Rectal smooth muscle tissue (tissue), 1 donor: ENCODE results near the gene TLE2.

ENCODE experiments used
- H3K27ac ChIP-seq: one replicate; pipeline ENCODE4 v1.7.0; 2013; ENCODE audit warnings: low read depth, low read length, inconsistent platforms
- H3K27me3 ChIP-seq: one replicate; pipeline ENCODE4 v1.7.0; 2013; ENCODE audit warnings: low read length; ENCODE audit not compliant: control insufficient read depth, insufficient read depth
- H3K36me3 ChIP-seq: one replicate; pipeline ENCODE4 v1.7.0; 2013; ENCODE audit warnings: low read length; ENCODE audit not compliant: control insufficient read depth, insufficient read depth
- H3K4me1 ChIP-seq: one replicate; pipeline ENCODE4 v1.7.0; 2013; ENCODE audit warnings: low read length; ENCODE audit not compliant: control insufficient read depth, insufficient read depth
- H3K4me3 ChIP-seq: one replicate; pipeline ENCODE4 v1.7.0; 2013; ENCODE audit warnings: low read length
- H3K9ac ChIP-seq: one replicate; pipeline ENCODE4 v1.7.0; 2013; ENCODE audit warnings: low read length

TLE2 gene

DNA sequence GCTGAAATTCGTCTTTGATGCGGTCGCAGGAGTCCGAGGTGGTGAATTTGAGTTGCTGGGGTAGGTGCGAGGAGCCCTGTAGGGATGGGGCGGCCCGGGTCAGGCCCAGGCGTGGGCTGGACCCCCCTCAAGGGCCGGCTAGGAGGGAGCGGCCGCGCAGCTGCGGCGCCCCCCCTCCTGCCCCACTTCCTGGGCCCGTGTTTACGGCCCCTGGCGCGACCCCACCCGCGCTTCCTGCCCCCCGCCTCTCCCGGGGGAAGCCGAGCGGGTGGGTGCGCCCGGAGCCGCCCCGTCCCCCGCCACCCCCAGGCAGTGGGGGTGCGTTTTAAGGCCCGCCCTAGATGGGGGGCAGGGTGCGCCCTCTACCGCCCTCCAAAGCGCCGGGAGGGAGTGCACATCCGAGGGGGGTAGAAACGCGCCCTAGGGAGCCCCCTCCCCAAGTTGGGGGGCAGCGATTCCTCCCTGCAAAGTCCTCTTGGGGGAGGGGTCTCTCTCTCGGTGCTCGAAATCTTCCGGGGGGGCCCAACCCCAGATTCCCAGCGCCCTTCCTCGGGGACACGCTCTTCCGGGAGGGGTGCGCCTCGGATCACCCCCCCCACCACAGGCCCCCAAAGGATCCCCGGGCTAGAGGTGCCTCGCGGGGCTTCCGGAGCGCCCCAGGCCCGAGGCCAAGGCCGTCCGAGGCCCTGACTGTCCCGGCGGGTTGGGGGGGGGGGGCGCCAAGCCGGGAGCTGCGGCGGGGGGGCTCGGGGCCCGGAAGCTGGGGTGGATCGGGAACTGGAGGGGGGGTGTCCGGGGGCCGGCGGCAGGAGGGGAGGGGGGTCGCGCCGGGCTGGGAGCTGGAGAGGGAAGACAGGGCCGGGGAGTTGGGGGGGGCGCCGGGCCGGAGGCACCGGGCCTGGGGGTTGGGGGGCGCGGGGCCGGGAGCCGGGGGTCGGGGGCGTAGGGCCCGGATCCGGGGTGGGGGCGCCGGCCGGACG is 32.4 kb upstream of the TLE2 start:
- Histone ChIP-seq H3K4me1 (peaks cover 20% of the 10 kb centered on the region), H3K9ac (peak overlapping the region; percentile 76), H3K27me3 (no peaks in the 10 kb centered on the region), H3K4me3 (peak overlapping the region; percentile 79), H3K27ac (peak overlapping the region; percentile 97), H3K36me3 (peaks cover 17% of the 10 kb centered on the region)

GRCh38 chr19:3060857-3061181 is 31.7 kb upstream of the TLE2 start:
- Histone ChIP-seq H3K4me1 (peaks cover 20% of the 10 kb centered on the region), H3K27ac (peak overlapping the region; percentile 97), H3K4me3 (peak overlapping the region; percentile 79), H3K36me3 (peaks cover 17% of the 10 kb centered on the region), H3K27me3 (no peaks in the 10 kb centered on the region), H3K9ac (peak overlapping the region; percentile 29)

- Histone ChIP-seq H3K9ac (no peak overlapping the region), H3K27me3 (no peaks in the 10 kb centered on the region), H3K36me3 (peaks cover 29% of the 10 kb centered on the region), H3K4me3 (no peak overlapping the region), H3K4me1 (peaks cover 20% of the 10 kb centered on the region), H3K27ac (no peak overlapping the region)
These were observed 30.6 kb upstream of the TLE2 start for GRCh38 chr19:3059653-3060052.

DNA sequence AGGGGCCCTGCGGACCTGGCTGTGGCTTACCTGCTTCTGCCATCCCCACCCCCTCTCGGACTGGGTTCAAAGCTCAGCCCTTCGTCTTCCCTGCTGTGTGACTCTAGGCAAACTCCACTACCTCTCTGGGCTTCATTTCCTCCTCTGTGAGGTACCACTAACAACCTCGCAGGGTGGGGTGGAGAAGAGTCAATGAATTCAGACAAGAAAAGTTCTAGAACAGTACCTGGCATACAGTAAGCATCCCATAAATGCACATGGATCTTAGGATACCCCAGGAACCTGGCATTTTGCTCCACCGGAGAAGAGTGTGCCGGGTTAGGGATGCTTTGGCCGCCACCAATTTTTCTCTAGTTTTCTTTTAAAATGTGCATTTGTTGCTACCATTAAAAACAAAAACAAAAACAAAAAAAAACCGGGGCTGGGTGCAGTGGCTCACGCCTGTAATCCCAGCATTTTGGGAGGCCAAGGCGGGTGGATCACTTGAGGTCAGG is 29.8 kb upstream of the TLE2 start:
- H3K27me3 ChIP-seq, result no peaks in the 10 kb centered on the region
- no peak overlapping the region for H3K4me3 ChIP-seq
- peak overlapping the region; percentile 47 for H3K27ac ChIP-seq
- H3K36me3 ChIP-seq, result peaks cover 36% of the 10 kb centered on the region
- peaks cover 20% of the 10 kb centered on the region for H3K4me1 ChIP-seq
- H3K9ac ChIP-seq, result no peak overlapping the region

DNA sequence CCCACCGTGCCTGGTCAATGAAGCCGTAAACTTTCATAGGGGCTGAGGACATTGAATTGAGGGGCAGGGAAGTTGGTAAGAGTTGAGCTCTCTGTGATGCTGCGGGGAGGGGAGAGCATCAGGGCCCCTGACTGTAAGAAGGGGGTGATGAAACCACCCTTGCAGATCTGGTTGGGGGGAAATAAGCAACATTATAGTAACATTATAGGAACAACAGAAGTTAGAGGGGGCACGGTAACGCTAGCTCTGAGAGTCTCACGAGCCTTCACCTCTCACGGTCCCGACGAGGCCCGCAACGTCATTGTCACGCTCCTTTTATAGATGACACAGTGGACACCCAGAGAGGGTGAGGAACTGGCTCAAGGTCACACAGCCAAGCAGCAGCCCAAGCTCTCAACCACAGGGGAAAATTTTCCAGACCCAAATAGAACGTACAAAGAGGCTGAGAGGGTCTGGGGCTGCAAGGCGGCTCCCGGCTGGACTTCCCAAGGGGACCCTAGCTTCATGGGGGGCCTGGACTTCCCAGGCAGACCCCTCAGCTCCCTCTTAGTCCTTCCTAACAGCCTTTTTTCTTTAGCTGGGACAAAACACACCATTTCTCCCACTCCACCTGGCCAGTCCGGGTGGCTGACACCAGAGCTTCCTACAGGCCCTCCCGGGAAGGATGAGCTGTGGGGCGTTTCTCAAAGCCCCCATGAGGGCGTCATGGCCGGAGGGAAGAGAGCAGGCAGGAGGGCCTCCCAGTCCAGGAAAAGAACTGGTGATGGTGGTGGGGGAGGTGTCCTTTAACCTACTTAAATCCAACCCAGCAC is 29.1 kb upstream of the TLE2 start:
- peaks cover 20% of the 10 kb centered on the region for H3K4me1 ChIP-seq
- peak overlapping the region; percentile 82 for H3K27ac ChIP-seq
- H3K9ac ChIP-seq, result no peak overlapping the region
- H3K4me3 ChIP-seq, result no peak overlapping the region
- peaks cover 36% of the 10 kb centered on the region for H3K36me3 ChIP-seq
- no peaks in the 10 kb centered on the region for H3K27me3 ChIP-seq

- H3K27me3 ChIP-seq, result no peaks in the 10 kb centered on the region
- H3K4me3 ChIP-seq, result peak overlapping the region; percentile 2
- peak overlapping the region; percentile 82 for H3K27ac ChIP-seq
- peaks cover 20% of the 10 kb centered on the region for H3K4me1 ChIP-seq
- no peak overlapping the region for H3K9ac ChIP-seq
- peaks cover 36% of the 10 kb centered on the region for H3K36me3 ChIP-seq
These were observed 28.2 kb upstream of the TLE2 start for GRCh38 chr19:3057275-3057714.

DNA sequence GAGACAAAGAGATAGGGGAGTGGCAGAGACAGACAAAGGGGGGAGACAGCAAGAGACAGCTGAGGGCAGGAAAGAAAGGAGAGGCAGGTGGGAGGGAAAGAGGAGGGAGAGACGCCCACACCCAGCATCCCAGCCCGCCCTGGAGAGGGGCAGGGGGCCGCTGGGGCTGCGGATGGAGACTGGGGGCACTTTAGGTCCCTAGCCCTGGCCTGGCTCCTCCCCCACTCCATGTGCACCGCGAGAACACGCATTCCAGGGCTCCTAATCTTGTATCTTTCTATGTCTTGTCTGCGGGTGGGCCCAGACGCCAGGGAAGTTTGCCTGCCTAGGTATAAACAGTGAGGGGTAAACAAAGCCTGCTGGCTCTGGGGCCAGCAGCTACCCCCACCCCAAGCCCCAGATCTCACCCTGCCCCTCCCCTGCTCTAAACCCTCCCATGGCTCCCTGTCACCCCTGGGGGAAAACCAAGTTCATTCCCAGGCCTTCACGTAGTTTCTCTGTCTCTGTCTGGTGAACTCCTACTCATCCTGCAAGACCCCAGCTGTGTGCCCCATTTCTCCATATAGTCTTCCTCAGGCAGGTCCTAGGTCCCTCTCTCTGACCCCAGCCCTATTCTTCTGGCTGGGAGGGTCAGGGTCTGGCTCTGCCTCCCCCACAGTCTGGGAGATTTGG is 27.5 kb upstream of the TLE2 start:
- Histone ChIP-seq H3K4me1 (peaks cover 20% of the 10 kb centered on the region), H3K27me3 (no peaks in the 10 kb centered on the region), H3K36me3 (peaks cover 36% of the 10 kb centered on the region), H3K27ac (peak overlapping the region; percentile 82), H3K9ac (no peak overlapping the region), H3K4me3 (no peak overlapping the region)

DNA sequence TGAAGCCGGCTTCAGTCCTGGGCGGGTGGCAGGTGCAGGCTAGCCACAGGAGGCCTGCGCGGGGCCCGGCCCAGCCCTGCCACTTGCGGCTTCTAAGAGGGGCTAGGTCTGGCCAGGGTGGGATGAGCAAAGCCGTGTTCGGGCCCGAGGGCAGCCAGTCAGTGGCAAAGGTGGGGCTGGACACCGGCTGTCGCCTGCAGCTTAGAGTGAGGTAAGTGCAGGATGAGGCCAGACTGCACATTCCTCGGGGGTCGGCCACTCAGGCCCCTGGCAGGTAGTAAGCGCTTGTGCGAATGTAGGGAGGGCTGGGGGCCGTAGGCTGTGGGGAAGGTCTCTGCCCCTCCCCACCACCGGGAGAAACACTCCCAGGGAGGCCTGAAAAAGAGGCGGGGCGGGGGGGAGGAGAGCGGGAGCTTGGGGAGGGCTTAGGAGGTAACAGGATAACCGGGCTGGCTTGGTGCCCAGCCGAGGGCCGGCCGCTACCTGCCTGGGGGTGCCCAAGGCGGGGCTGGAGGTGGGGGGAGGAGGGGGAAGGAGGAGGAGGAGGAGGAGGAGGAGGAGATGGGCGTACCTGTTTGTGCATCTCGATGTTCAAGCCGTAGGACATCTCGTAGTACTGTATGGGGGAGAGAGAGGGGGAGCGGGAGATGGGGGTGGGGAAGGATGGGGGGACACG is 26.8 kb upstream of the TLE2 start:
- Histone ChIP-seq H3K4me1 (peaks cover 20% of the 10 kb centered on the region), H3K27me3 (no peaks in the 10 kb centered on the region), H3K9ac (no peak overlapping the region), H3K36me3 (peaks cover 36% of the 10 kb centered on the region), H3K27ac (peak overlapping the region; percentile 82), H3K4me3 (no peak overlapping the region)

DNA sequence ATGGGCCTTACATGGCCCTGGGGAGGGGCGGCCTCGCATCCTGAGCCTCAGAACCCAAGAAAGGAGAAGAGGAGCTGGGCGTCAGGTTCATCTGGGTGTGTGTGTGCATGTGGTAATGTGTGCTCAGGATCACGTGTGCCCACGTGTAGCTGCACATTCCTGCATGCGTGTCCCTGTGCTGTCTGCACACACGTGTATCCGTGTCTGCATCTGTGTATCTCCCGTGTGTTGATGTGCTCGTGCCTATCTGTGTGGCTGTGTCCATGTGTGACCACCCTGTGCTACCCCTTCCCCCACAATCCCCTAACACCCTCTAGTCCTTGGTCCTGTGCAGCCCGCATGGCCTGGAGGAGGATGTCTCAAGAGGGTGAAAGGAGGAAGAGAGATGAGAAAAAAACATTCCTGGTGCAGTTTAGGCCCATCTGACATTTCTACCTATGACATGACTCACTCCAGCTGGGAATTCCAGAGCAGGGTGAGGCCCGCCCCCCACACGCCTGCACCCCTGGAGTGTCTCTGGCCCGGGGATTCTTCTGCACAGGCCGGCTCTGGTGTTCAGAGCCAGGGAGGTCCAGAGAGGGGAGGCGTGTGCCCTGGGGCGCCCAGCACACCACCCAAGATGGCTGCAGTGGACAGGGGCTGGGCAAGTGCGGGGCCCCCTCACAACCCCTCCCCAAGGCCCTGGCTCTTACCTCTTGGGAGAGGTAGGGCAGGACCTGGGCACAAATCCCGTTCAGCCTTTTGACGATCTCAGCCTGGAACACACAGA is 26.1 kb upstream of the TLE2 start:
- H3K9ac ChIP-seq, result no peak overlapping the region
- peaks cover 36% of the 10 kb centered on the region for H3K36me3 ChIP-seq
- H3K4me1 ChIP-seq, result peaks cover 20% of the 10 kb centered on the region
- no peaks in the 10 kb centered on the region for H3K27me3 ChIP-seq
- H3K4me3 ChIP-seq, result no peak overlapping the region
- no peak overlapping the region for H3K27ac ChIP-seq

GRCh38 chr19:3054265-3054971 is 25.3 kb upstream of the TLE2 start:
- Histone ChIP-seq H3K4me3 (no peak overlapping the region), H3K9ac (no peak overlapping the region), H3K4me1 (peaks cover 17% of the 10 kb centered on the region), H3K36me3 (peaks cover 31% of the 10 kb centered on the region), H3K27ac (no peak overlapping the region), H3K27me3 (no peaks in the 10 kb centered on the region)

GRCh38 chr19:3053780-3054179 is 24.7 kb upstream of the TLE2 start:
- Histone ChIP-seq H3K4me1 (peaks cover 15% of the 10 kb centered on the region), H3K4me3 (no peak overlapping the region), H3K27ac (no peak overlapping the region), H3K9ac (no peak overlapping the region), H3K27me3 (no peaks in the 10 kb centered on the region), H3K36me3 (peaks cover 29% of the 10 kb centered on the region)
